GM12891 (cell line): ENCODE results near the gene NEK6.

Experiments
- DNase-seq: peaks from one replicate; pipeline ENCODE4 v3.0.0; 2011; ENCODE audit warnings: low spot score; ENCODE audit not compliant: insufficient read length
- FAIRE-seq: peaks from 2 replicates; lab custom pipeline; 2011; peaks lifted over from hg19 to GRCh38; lab: Jason Lieb, UNC
- PAX5 ChIP-seq: IDR thresholded peaks from 2 replicates; pipeline ENCODE4 v1.6.1; 2011; ENCODE audit warnings: low read length, moderate library complexity, mild to moderate bottlenecking; ENCODE audit not compliant: insufficient read depth, severe bottlenecking
- POLR2A ChIP-seq: IDR thresholded peaks from 2 replicates; pipeline ENCODE4 v1.6.1; 2011; ENCODE audit warnings: low read depth, low read length, control low read depth
- POLR2AphosphoS5 ChIP-seq: IDR thresholded peaks from 2 replicates; pipeline ENCODE4 v1.6.1; 2011; ENCODE audit warnings: low read depth, low read length, control low read depth
- POU2F2 ChIP-seq: IDR thresholded peaks from 2 replicates; pipeline ENCODE4 v1.6.1; 2011; ENCODE audit warnings: low read depth, mild to moderate bottlenecking, control low read depth, low read length, moderate library complexity
- SPI1 ChIP-seq: IDR thresholded peaks from 2 replicates; pipeline ENCODE4 v1.6.1; 2011; ENCODE audit warnings: low read depth, low read length, control low read depth
- TAF1 ChIP-seq: IDR thresholded peaks from 2 replicates; pipeline ENCODE4 v1.6.1; 2011; ENCODE audit warnings: low read depth, low read length, control low read depth

Gene NEK6

GRCh38 chr9:124292696-124293593 is 35.2 kb downstream of the NEK6 start:
- no peak for FAIRE-seq
- DNase-seq: no peak
- TF ChIP-seq SPI1: peak; percentile 38; the same call in 1 of the 2 replicates
- TF ChIP-seq POLR2AphosphoS5: no peak

GRCh38 chr9:124293718-124294506 is 36.2 kb downstream of the NEK6 start:
- TF ChIP-seq POLR2A: no peak; the same call in 1 of the 2 replicates
- no peak for TF ChIP-seq POU2F2
- TF ChIP-seq SPI1: no peak
- no peak; the same call in none of the 2 replicates for TF ChIP-seq POLR2AphosphoS5
- FAIRE-seq (no peak), DNase-seq (no peak)

GRCh38 chr9:124295159-124295794 is 37.5 kb downstream of the NEK6 start:
- TF ChIP-seq TAF1 (no peak), SPI1 (no peak), POLR2A (peak; percentile 12; the same call in 1 of the 2 replicates)
- FAIRE-seq (peak; percentile 64), DNase-seq (peak; percentile 61)

GRCh38 chr9:124296094-124296493 is 38.3 kb downstream of the NEK6 start:
- FAIRE-seq: no peak
- no peak for DNase-seq
- TF ChIP-seq POU2F2 (no peak), PAX5 (no peak), SPI1 (no peak), POLR2A (no peak), POLR2AphosphoS5 (no peak), TAF1 (no peak)

GRCh38 chr9:124296796-124297550 is 39.2 kb downstream of the NEK6 start:
- DNase-seq: no peak
- no peak for FAIRE-seq
- no peak for TF ChIP-seq PAX5
- no peak for TF ChIP-seq SPI1

GRCh38 chr9:124297551-124297901 is 39.8 kb downstream of the NEK6 start:
- FAIRE-seq: no peak
- no peak for TF ChIP-seq SPI1
- TF ChIP-seq POU2F2: no peak
- TF ChIP-seq POLR2A: no peak
- no peak for TF ChIP-seq POLR2AphosphoS5
- DNase-seq: no peak

- TF ChIP-seq POLR2A (peak; percentile 23; the same call in 1 of the 2 replicates), SPI1 (no peak)
- DNase-seq (no peak), FAIRE-seq (no peak)
Observed at GRCh38 chr9:124297915-124298645, 40.3 kb downstream of the NEK6 start.

- no peak for FAIRE-seq
- no peak for DNase-seq
Observed at GRCh38 chr9:124298646-124299235, 41.0 kb downstream of the NEK6 start.

GRCh38 chr9:124299515-124300090 is 41.9 kb downstream of the NEK6 start:
- DNase-seq: no peak
- no peak for FAIRE-seq
- TF ChIP-seq PAX5 (no peak), POLR2A (no peak), POLR2AphosphoS5 (no peak), SPI1 (no peak), POU2F2 (no peak), TAF1 (no peak)

More at GRCh38 chr9:124298646-124299235, 41.0 kb downstream of the NEK6 start:
- TF ChIP-seq PAX5 (no peak), POLR2AphosphoS5 (peak; percentile 24; the same call in 1 of the 2 replicates)
